CD8-positive, alpha-beta memory T cell (primary cell): ENCODE data around the gene SLC13A1. TPM values are rescaled to one million over a fixed set of nuclear protein-coding genes. Genes with fewer than 3 reads are reported as not detected.
"Not testable (repeated sequence)": the region's sequence is repeated elsewhere in the genome, so short reads cannot be mapped to it uniquely, and the experiment has no call there.

Experiments
- CTCF ChIA-PET: fragments of 350-600 bp; sonication (Branson Sonifier 250); formaldehyde crosslinking; loops from one replicate; lab custom pipeline; 2021; ENCODE audit warnings: antibody characterized with exemption; lab: Charles Lee
- POLR2A ChIA-PET: fragments of 350-600 bp; sonication (Branson Sonifier 250); formaldehyde crosslinking; loops from one replicate; lab custom pipeline; 2021; ENCODE audit warnings: antibody characterized with exemption; lab: Charles Lee
- DNase-seq, 5 donors: peaks; one replicate each; pipeline versions ENCODE4 v3.0.0 to v3.0.0-alpha.2; 2020 to 2022; ENCODE audit warnings: mixed read lengths in 1 of 5
- H3K27ac ChIP-seq: one replicate; pipeline ENCODE4 v1.7.0; 2013; ENCODE audit warnings: low read depth, mild to moderate bottlenecking, low read length, moderate library complexity
- H3K27me3 ChIP-seq: 2 replicates; pipeline ENCODE4 v1.7.0; 2013; ENCODE audit warnings: low read length, mild to moderate bottlenecking; ENCODE audit not compliant: insufficient read depth, poor library complexity, severe bottlenecking
- H3K36me3 ChIP-seq: 2 replicates; pipeline ENCODE4 v1.7.0; 2013; ENCODE audit warnings: mild to moderate bottlenecking, low read length, moderate library complexity; ENCODE audit not compliant: insufficient read depth
- H3K4me1 ChIP-seq: 2 replicates; pipeline ENCODE4 v1.7.0; 2013; ENCODE audit warnings: mild to moderate bottlenecking, low read length, moderate library complexity; ENCODE audit not compliant: insufficient read depth
- H3K4me3 ChIP-seq: 2 replicates; pipeline ENCODE4 v1.7.0; 2013; ENCODE audit warnings: mild to moderate bottlenecking, low read length
- H3K9me3 ChIP-seq: 2 replicates; pipeline ENCODE4 v1.7.0; 2013; ENCODE audit warnings: mild to moderate bottlenecking, low read length
- H3K27ac Mint-ChIP-seq, 8 donors: one replicate each; pipeline ENCODE4 v1.8.0; 2020 to 2021; ENCODE audit warnings: mixed read lengths in 8 of 8, mild to moderate bottlenecking in 6 of 8, inconsistent platforms in 3 of 8, moderate library complexity in 3 of 8
- H3K27me3 Mint-ChIP-seq, 2 donors: one replicate each; pipeline ENCODE4 v1.8.0; 2020 to 2021; ENCODE audit warnings: mixed read lengths in 2 of 2, mild to moderate bottlenecking in 1 of 2, moderate library complexity in 1 of 2
- H3K36me3 Mint-ChIP-seq, 3 donors: one replicate each; pipeline ENCODE4 v1.8.0; 2020 to 2021; ENCODE audit warnings: mixed read lengths in 3 of 3, inconsistent platforms in 1 of 3, mild to moderate bottlenecking in 1 of 3
- H3K4me1 Mint-ChIP-seq, 3 donors: one replicate each; pipeline ENCODE4 v1.8.0; 2020 to 2021; ENCODE audit warnings: mixed read lengths in 3 of 3, inconsistent platforms in 1 of 3, mild to moderate bottlenecking in 1 of 3
- H3K4me3 Mint-ChIP-seq, 7 donors: one replicate each; pipeline ENCODE4 v1.8.0; 2020 to 2021; ENCODE audit warnings: mixed read lengths in 7 of 7, mild to moderate bottlenecking in 6 of 7, moderate library complexity in 4 of 7, inconsistent platforms in 2 of 7
- H3K9me3 Mint-ChIP-seq, 5 donors: one replicate each; pipeline ENCODE4 v1.8.0; 2020 to 2022; ENCODE audit warnings: mixed read lengths in 5 of 5, mild to moderate bottlenecking in 3 of 5, moderate library complexity in 2 of 5, inconsistent platforms in 1 of 5
- polyA plus RNA-seq: library from polyadenylated mRNA; unstranded; fragments of 300-500 nt; fragmentation: Illumina TruSeq; gene quantifications from one replicate; pipeline ENCODE4 v1.2.3, GENCODE V29; 2021
- total RNA-seq, 2 experiments: library from RNA; stranded (reverse); gene quantifications; one replicate each; pipeline ENCODE4 v1.2.3, GENCODE V29; 2021

SLC13A1 gene
- total and polyA plus RNA-seq, 3 experiments from 2014 or later, result not detected

DNA sequence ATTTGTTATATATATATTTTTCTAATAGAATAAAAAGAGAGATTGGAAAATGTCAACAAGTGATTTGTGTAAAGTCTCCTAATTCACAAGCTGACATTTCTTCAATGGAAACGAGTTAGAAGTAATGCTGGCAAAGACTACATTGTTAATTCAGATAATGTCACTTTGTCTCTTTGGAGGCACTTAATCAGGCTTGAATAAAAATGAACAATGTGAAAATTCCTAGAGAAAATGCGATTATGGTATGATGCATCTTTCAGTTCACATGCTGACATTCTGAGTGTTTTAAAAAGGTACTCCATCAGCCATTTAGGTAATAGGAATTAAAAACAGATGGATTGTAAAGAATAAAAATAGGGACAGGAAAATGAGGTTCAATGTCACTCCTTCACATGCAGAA, 100.1 kb downstream of the SLC13A1 start:
- H3K36me3 Mint-ChIP-seq, result no peaks in the 10 kb centered on the region
- H3K9me3 Mint-ChIP-seq, result peaks cover 0 to 13% (median 0%) of the 10 kb centered on the region in 5 donors
- Histone ChIP-seq H3K27me3 (no peaks in the 10 kb centered on the region), H3K9me3 (no peaks in the 10 kb centered on the region), H3K36me3 (no peaks in the 10 kb centered on the region), H3K4me3 (no peak overlapping the region), H3K4me1 (no peaks in the 10 kb centered on the region), H3K27ac (no peak overlapping the region)
- H3K27ac Mint-ChIP-seq, result no peak overlapping the region
- no peaks in the 10 kb centered on the region for H3K27me3 Mint-ChIP-seq
- H3K4me3 Mint-ChIP-seq, result no peak overlapping the region
- ChIA-PET CTCF (no interaction called here), POLR2A (no interaction called here)
- no peak for DNase-seq
- no peaks in the 10 kb centered on the region for H3K4me1 Mint-ChIP-seq

DNA sequence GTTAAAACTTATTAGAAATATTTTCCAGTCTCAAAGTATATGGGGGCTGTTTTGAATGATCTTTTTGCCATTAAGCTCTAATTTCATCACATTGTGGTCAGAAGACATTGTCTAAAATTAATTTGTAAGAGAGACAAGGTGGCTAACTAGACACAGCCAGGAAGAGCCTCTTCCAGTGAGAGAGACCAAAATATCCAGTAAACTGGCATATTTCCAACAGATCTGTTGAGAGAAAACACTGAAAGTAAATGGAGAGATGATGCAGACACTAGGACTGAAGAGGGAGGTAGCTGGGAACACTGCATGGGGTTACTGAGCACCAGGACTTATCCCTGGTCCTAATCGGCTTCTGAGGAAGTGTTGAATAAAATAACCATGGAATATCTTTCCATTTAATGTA, 102.8 kb downstream of the SLC13A1 start:
- H3K9me3 Mint-ChIP-seq, result peaks cover 0 to 7% (median 2%) of the 10 kb centered on the region in 5 donors
- H3K4me1 Mint-ChIP-seq, result no peaks in the 10 kb centered on the region
- no peak overlapping the region for H3K4me3 Mint-ChIP-seq
- H3K27ac Mint-ChIP-seq, result no peak overlapping the region
- no peaks in the 10 kb centered on the region for H3K27me3 Mint-ChIP-seq
- no peaks in the 10 kb centered on the region for H3K36me3 Mint-ChIP-seq
- no peak overlapping the region for H3K4me3 ChIP-seq
- no peaks in the 10 kb centered on the region for H3K4me1 ChIP-seq
- H3K36me3 ChIP-seq, result no peaks in the 10 kb centered on the region
- H3K9me3 ChIP-seq, result no peaks in the 10 kb centered on the region
- H3K27me3 ChIP-seq, result no peaks in the 10 kb centered on the region
- no peak for DNase-seq
- ChIA-PET CTCF (no interaction called here), POLR2A (no interaction called here)
- no peak overlapping the region for H3K27ac ChIP-seq

DNA sequence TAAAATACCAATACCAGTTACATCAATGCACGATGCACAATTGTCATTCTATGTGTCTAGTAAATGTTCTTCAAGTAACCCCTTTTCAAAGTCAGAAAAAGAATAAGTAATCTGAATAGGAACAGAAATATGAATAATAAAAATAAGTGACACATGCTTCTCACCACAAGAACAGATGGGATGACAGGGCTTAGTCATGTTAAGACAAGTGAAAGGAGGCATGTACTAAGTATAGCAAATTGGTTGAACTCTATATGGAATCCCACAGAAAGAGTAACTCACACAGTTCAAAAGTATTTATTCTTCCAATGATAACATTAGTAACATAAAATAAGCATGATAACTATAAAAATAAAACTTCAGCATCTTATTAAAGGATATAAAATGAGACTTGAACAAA, 103.3 kb downstream of the SLC13A1 start:
- Mint-ChIP-seq H3K36me3 (no peaks in the 10 kb centered on the region), H3K27ac (no peak overlapping the region), H3K9me3 (peaks cover 0 to 7% (median 2%) of the 10 kb centered on the region in 5 donors), H3K4me3 (no peak overlapping the region), H3K27me3 (no peaks in the 10 kb centered on the region), H3K4me1 (no peaks in the 10 kb centered on the region)
- H3K4me3 ChIP-seq, result no peak overlapping the region
- no peaks in the 10 kb centered on the region for H3K36me3 ChIP-seq
- H3K27me3 ChIP-seq, result no peaks in the 10 kb centered on the region
- DNase-seq, result no peak
- no peaks in the 10 kb centered on the region for H3K4me1 ChIP-seq
- ChIA-PET POLR2A (no interaction called here), CTCF (no interaction called here)
- no peak overlapping the region for H3K27ac ChIP-seq
- no peaks in the 10 kb centered on the region for H3K9me3 ChIP-seq

DNA sequence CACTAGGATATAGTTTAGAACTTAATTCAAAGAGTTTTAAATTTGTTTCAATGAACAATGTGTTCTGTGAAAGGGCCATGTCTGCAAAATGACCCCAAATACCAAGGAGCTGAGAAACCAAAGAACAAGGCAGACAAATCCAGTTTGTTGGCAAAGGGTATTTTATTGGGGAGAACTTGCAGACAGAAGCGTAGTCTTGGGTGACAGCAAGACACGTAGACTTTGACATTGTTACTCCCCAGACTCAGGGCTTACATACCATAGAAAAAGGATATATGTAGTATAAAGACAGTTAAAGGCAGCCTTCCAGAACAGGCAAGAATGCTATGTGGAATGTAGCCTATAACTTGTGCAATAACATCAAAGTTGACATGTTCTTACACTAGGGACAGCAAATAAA, 109.3 kb downstream of the SLC13A1 start:
- Mint-ChIP-seq H3K27me3 (no peaks in the 10 kb centered on the region), H3K4me3 (no peak overlapping the region), H3K4me1 (no peaks in the 10 kb centered on the region), H3K9me3 (peaks cover 0 to 8% (median 2%) of the 10 kb centered on the region in 5 donors), H3K27ac (no peak overlapping the region), H3K36me3 (no peaks in the 10 kb centered on the region)
- DNase-seq, result no peak
- no peaks in the 10 kb centered on the region for H3K4me1 ChIP-seq
- H3K27ac ChIP-seq, result no peak overlapping the region
- no peaks in the 10 kb centered on the region for H3K9me3 ChIP-seq
- ChIA-PET POLR2A (no interaction called here), CTCF (no interaction called here)
- no peak overlapping the region for H3K4me3 ChIP-seq
- no peaks in the 10 kb centered on the region for H3K36me3 ChIP-seq
- no peaks in the 10 kb centered on the region for H3K27me3 ChIP-seq

GRCh38 chr7:123086910-123087309, 112.9 kb downstream of the SLC13A1 start:
- DNase-seq, H3K4me3 Mint-ChIP-seq, H3K36me3 ChIP-seq, H3K27ac ChIP-seq, H3K4me1 ChIP-seq, H3K4me3 ChIP-seq, H3K27ac Mint-ChIP-seq, H3K27me3 Mint-ChIP-seq, H3K36me3 Mint-ChIP-seq, H3K9me3 ChIP-seq, CTCF ChIA-PET, H3K4me1 Mint-ChIP-seq, POLR2A ChIA-PET, H3K27me3 ChIP-seq: not testable (repeated sequence)
- H3K9me3 Mint-ChIP-seq, result peaks cover 1 to 13% (median 8%) of the 10 kb centered on the region in 5 donors

DNA sequence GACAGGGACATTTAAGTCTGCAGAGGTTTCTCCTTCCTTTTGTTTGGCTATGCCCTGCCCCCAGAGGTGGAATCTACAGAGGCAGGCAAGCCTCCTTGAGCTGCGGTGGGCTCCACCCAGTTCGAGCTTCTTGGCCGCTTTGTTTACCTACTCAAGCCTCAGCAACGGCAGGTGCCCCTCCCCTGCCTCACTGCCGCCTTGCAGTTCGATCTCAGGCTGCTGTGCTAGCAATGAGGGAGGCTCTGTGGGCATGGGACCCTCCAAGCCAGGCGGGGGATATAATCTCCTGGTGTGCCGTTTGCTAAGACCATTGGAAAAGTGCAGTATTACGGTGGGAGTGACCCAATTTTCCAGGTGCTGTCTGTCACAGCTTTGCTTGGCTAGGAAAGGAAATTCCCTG, 114.9 kb downstream of the SLC13A1 start:
- H3K27me3 Mint-ChIP-seq, H3K27ac ChIP-seq, H3K4me3 ChIP-seq, H3K4me1 Mint-ChIP-seq, H3K4me1 ChIP-seq, H3K9me3 ChIP-seq, POLR2A ChIA-PET, H3K27me3 ChIP-seq, DNase-seq, H3K36me3 ChIP-seq, H3K27ac Mint-ChIP-seq, CTCF ChIA-PET, H3K4me3 Mint-ChIP-seq, H3K36me3 Mint-ChIP-seq: not testable (repeated sequence)
- H3K9me3 Mint-ChIP-seq, result peaks cover 4 to 23% (median 11%) of the 10 kb centered on the region in 5 donors

- CTCF ChIA-PET, result no interaction called here
- H3K27ac Mint-ChIP-seq, result no peak overlapping the region
- no peaks in the 10 kb centered on the region for H3K27me3 Mint-ChIP-seq
- H3K4me1 Mint-ChIP-seq, result no peaks in the 10 kb centered on the region
- POLR2A ChIA-PET, result no interaction called here
- H3K4me1 ChIP-seq, result no peaks in the 10 kb centered on the region
- H3K36me3 ChIP-seq, result no peaks in the 10 kb centered on the region
- H3K27me3 ChIP-seq, result no peaks in the 10 kb centered on the region
- no peaks in the 10 kb centered on the region for H3K9me3 ChIP-seq
- H3K4me3 Mint-ChIP-seq, result no peak overlapping the region
- H3K36me3 Mint-ChIP-seq, result no peaks in the 10 kb centered on the region
- H3K27ac ChIP-seq, result no peak overlapping the region
- no peak for DNase-seq
- peaks cover 7 to 15% (median 9%) of the 10 kb centered on the region in 5 donors for H3K9me3 Mint-ChIP-seq
- H3K4me3 ChIP-seq, result no peak overlapping the region
Observed at GRCh38 chr7:123079021-123079420, 120.7 kb downstream of the SLC13A1 start.

GRCh38 chr7:123075838-123076467, 123.8 kb downstream of the SLC13A1 start:
- Mint-ChIP-seq H3K27me3 (no peaks in the 10 kb centered on the region), H3K4me3 (no peak overlapping the region), H3K4me1 (no peaks in the 10 kb centered on the region), H3K27ac (no peak overlapping the region), H3K36me3 (no peaks in the 10 kb centered on the region), H3K9me3 (peaks cover 0 to 9% (median 7%) of the 10 kb centered on the region in 5 donors)
- Histone ChIP-seq H3K27ac (no peak overlapping the region), H3K36me3 (no peaks in the 10 kb centered on the region), H3K27me3 (no peaks in the 10 kb centered on the region), H3K4me1 (no peaks in the 10 kb centered on the region), H3K4me3 (no peak overlapping the region), H3K9me3 (no peaks in the 10 kb centered on the region)
- DNase-seq, result no peak
- CTCF ChIA-PET, result no interaction called here
- POLR2A ChIA-PET, result no interaction called here
